Suprapubic skin (tissue), 4 donors: ENCODE measurements around the gene SLC38A10. TPM values are rescaled to one million over a fixed set of nuclear protein-coding genes. Genes with fewer than 3 reads are reported as not detected.

Experiments used
- DNase-seq, 2 donors: peaks; one replicate each; pipeline ENCODE4 v3.0.0-alpha.2; 2019; ENCODE audit warnings: low spot score in 2 of 2
- H3K27ac ChIP-seq: fragments of 200-600 bp; sonication (generic); one replicate; pipeline ENCODE4 v1.5.1; 2019
- H3K27me3 ChIP-seq: fragments of 200-600 bp; sonication (generic); one replicate; pipeline ENCODE4 v1.5.1; 2019
- H3K36me3 ChIP-seq: fragments of 200-600 bp; sonication (generic); one replicate; pipeline ENCODE4 v1.5.1; 2019
- H3K4me1 ChIP-seq: fragments of 200-600 bp; sonication (generic); one replicate; pipeline ENCODE4 v1.5.1; 2019
- H3K4me3 ChIP-seq: fragments of 200-600 bp; sonication (generic); one replicate; pipeline ENCODE4 v1.5.1; 2019; ENCODE audit warnings: mild to moderate bottlenecking
- H3K9me3 ChIP-seq: fragments of 200-600 bp; sonication (generic); one replicate; pipeline ENCODE4 v1.5.1; 2019
- CTCF ChIP-seq, 2 donors: fragments of 200-600 bp in 1 of 2; fragments of 450-650 bp in 1 of 2; sonication (generic) in 1 of 2; IDR thresholded peaks; one replicate each; pipeline ENCODE4 v1.5.1; 2016 to 2019; ENCODE audit warnings: antibody characterized with exemption in 2 of 2, mild to moderate bottlenecking in 1 of 2, moderate library complexity in 1 of 2
- EP300 ChIP-seq: sonication (generic); formaldehyde crosslinking; IDR thresholded peaks from one replicate; pipeline ENCODE4 v1.6.1; 2017; ENCODE audit warnings: antibody characterized with exemption
- POLR2A ChIP-seq, 2 donors: fragments of 450-650 bp; IDR thresholded peaks; one replicate each; pipeline ENCODE4 v1.6.1; 2017; ENCODE audit warnings: antibody characterized with exemption in 2 of 2, mild to moderate bottlenecking in 2 of 2, moderate library complexity in 2 of 2
- POLR2AphosphoS5 ChIP-seq, 3 donors: sonication (generic); formaldehyde crosslinking; IDR thresholded peaks; one replicate each; pipeline ENCODE4 v1.6.1; 2017; ENCODE audit warnings: antibody characterized with exemption in 3 of 3
- WGBS: methylation state at CpG from one replicate; pipeline ENCODE4 v1.1.5; 2018; 5-methylcytosine and 5-hydroxymethylcytosine counted together
- total RNA-seq, 4 donors: library from RNA; depleted of rRNA; stranded (reverse); fragments of >200 nt; gene quantifications; one replicate each; pipeline ENCODE4 v1.1.0, GENCODE V29; 2016

Gene SLC38A10
- total RNA-seq, 4 donors from 2014 or later, result 48.5 to 84.9 (median 69.4) TPM

- no peaks in the 10 kb centered on the region for H3K9me3 ChIP-seq
- no peak overlapping the region for H3K27ac ChIP-seq
- peaks cover 28% of the 10 kb centered on the region for H3K36me3 ChIP-seq
- H3K4me3 ChIP-seq, result no peak overlapping the region
- H3K4me1 ChIP-seq, result peaks cover 44% of the 10 kb centered on the region
- no peak for TF ChIP-seq CTCF (IDR thresholded peaks at IDR 0.05)
- no peak for TF ChIP-seq POLR2AphosphoS5 (IDR thresholded peaks at IDR 0.05)
- no peak for TF ChIP-seq POLR2A (IDR thresholded peaks at IDR 0.05)
- TF ChIP-seq EP300, result no peak
- no peaks in the 10 kb centered on the region for H3K27me3 ChIP-seq
- WGBS, result 84% methylated on average over 19 of the region's 21 CpGs
- no peak for DNase-seq
Measured at GRCh38 chr17:81236784-81237183, 58.3 kb downstream of the SLC38A10 start.

- Histone ChIP-seq H3K27me3 (no peaks in the 10 kb centered on the region), H3K27ac (no peak overlapping the region), H3K9me3 (no peaks in the 10 kb centered on the region), H3K4me1 (peaks cover 37% of the 10 kb centered on the region), H3K4me3 (no peak overlapping the region), H3K36me3 (peaks cover 35% of the 10 kb centered on the region)
- DNase-seq, result no peak
- TF ChIP-seq POLR2A (IDR thresholded peaks at IDR 0.05) (no peak), CTCF (IDR thresholded peaks at IDR 0.05) (no peak), EP300 (no peak), POLR2AphosphoS5 (IDR thresholded peaks at IDR 0.05) (no peak)
- WGBS, result 93% methylated on average over 30 of the region's 32 CpGs
Measured at GRCh38 chr17:81235822-81236740, 59.0 kb downstream of the SLC38A10 start.

- no peak for TF ChIP-seq POLR2A (IDR thresholded peaks at IDR 0.05)
- TF ChIP-seq EP300, result no peak
- TF ChIP-seq CTCF (IDR thresholded peaks at IDR 0.05), result no peak
- no peak for TF ChIP-seq POLR2AphosphoS5 (IDR thresholded peaks at IDR 0.05)
- Histone ChIP-seq H3K4me3 (no peak overlapping the region), H3K27me3 (no peaks in the 10 kb centered on the region), H3K36me3 (peaks cover 44% of the 10 kb centered on the region), H3K27ac (no peak overlapping the region), H3K4me1 (peaks cover 28% of the 10 kb centered on the region), H3K9me3 (no peaks in the 10 kb centered on the region)
- no peak for DNase-seq
- WGBS, result 86% methylated on average over 18 of the region's 26 CpGs
Measured at GRCh38 chr17:81234940-81235821, 59.9 kb downstream of the SLC38A10 start.

GRCh38 chr17:81234506-81234855 is 60.6 kb downstream of the SLC38A10 start:
- no peak for DNase-seq
- H3K4me3 ChIP-seq, result no peak overlapping the region
- H3K27me3 ChIP-seq, result no peaks in the 10 kb centered on the region
- H3K27ac ChIP-seq, result no peak overlapping the region
- H3K4me1 ChIP-seq, result peaks cover 21% of the 10 kb centered on the region
- H3K9me3 ChIP-seq, result no peaks in the 10 kb centered on the region
- H3K36me3 ChIP-seq, result peaks cover 51% of the 10 kb centered on the region
- WGBS, result 95% methylated on average over 13 of the region's 13 CpGs
- no peak for TF ChIP-seq CTCF (IDR thresholded peaks at IDR 0.05)
- no peak for TF ChIP-seq POLR2A (IDR thresholded peaks at IDR 0.05)
- TF ChIP-seq POLR2AphosphoS5 (IDR thresholded peaks at IDR 0.05), result no peak
- no peak for TF ChIP-seq EP300
